ENCODE measurements around the gene PALD1. TPM values are rescaled to one million over a fixed set of nuclear protein-coding genes. Genes with fewer than 3 reads are reported as not detected.

Gene PALD1
- total and polyA plus RNA-seq, 2 of the 4 experiments (the other 2 are of a cell fraction), result 0.12 to 0.18 TPM

DNA sequence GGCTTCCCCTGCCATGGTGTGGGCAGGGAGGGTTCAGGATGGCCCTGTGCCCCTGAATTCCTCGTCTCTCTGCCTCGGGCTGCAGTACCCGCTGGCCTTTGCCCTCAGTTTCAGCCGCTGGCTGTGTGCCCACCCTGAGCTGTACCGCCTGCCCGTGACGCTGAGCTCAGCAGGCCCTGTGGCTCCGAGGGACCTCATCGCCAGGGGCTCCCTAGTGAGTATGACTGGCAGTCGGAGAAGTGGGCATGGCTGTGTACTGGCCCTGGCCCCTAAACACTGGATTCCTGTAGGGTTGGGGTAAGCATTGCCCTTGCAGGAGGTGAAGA, 59.6 kb downstream of the PALD1 start:
- Histone ChIP-seq H4K8ac (ENCODE audit: low read depth in 2 of 2, low read length in 2 of 2) (no peak overlapping the region), H3K27me3 (ENCODE audit: control insufficient read depth, insufficient read depth, low read length) (peaks cover 28% of the 10 kb centered on the region), H4K5ac (ENCODE audit: low read depth, low read length) (no peak overlapping the region), H3K4me1 (ENCODE audit: control insufficient read depth, insufficient read depth, low read length) (no peaks in the 10 kb centered on the region), H2AK5ac (ENCODE audit: low read depth, low read length) (no peak overlapping the region), H3K4ac (ENCODE audit: low read depth, low read length) (no peak overlapping the region), H3K9ac (ENCODE audit: low read depth, low read length) (no peak overlapping the region), H2AFZ (replicated peaks; ENCODE audit: low read length, poor library complexity) (no peak overlapping the region), H3K27ac (ENCODE audit: insufficient read depth, low read length) (no peak overlapping the region), H4K91ac (ENCODE audit: insufficient read depth, low read depth, low read length) (no peak overlapping the region), H2BK15ac (ENCODE audit: low read depth, low read length) (no peak overlapping the region), H3K36me3 (ENCODE audit: control insufficient read depth, insufficient read depth, low read length) (no peaks in the 10 kb centered on the region), H3K9me1 (ENCODE audit: insufficient read depth, low read length) (no peaks in the 10 kb centered on the region), H3K9me3 (ENCODE audit: control insufficient read depth, insufficient read depth, low read length) (no peaks in the 10 kb centered on the region), H3K14ac (replicated peaks; ENCODE audit: low read depth, low read length) (no peak overlapping the region), H3K56ac (ENCODE audit: extremely low read depth, insufficient read depth, low read length) (no peak overlapping the region), H3K4me2 (ENCODE audit: low read depth, low read length) (no peak overlapping the region), H3K79me1 (ENCODE audit: low read depth in 1 of 2, low read length in 2 of 2) (no peaks in the 10 kb centered on the region), H2BK20ac (ENCODE audit: low read depth, low read length) (no peak overlapping the region), H2AK9ac (replicated peaks; ENCODE audit: low read depth, low read length, poor library complexity) (no peak overlapping the region), H4K20me1 (ENCODE audit: insufficient read depth, low read length) (no peaks in the 10 kb centered on the region), H2BK120ac (ENCODE audit: low read depth, low read length) (no peak overlapping the region), H3K4me3 (ENCODE audit: insufficient read depth, low read depth, low read length) (no peak overlapping the region), H3K18ac (ENCODE audit: low read depth, low read length) (no peak overlapping the region), H2BK5ac (ENCODE audit: low read depth, low read length, poor library complexity, severe bottlenecking) (no peak overlapping the region), H3K23ac (ENCODE audit: low read depth, low read length) (no peak overlapping the region)
- WGBS, 2 experiments (ENCODE audit: extremely low coverage in 2 of 2, insufficient read length in 1 of 2), result 78% methylated on average over 8 of the region's 10 CpGs; no CpG with 5 or more reads in 1 of the 2 experiments
- in situ Hi-C loops (cut with MboI; ENCODE audit: low sequenced_read_pairs), result loop anchor here (5.0 kb wide), 1 partner anchor 76 kb away; no protein-coding TSS in a partner anchor
- ChIA-PET CTCF (no interaction called here), POLR2A (ENCODE audit: unreplicated experiment) (no interaction called here)
- intact Hi-C loops (cut with micrococcal nuclease), result no loop called here
- no peak for TF ChIP-seq RCOR1 (IDR thresholded peaks at IDR 0.05; ENCODE audit: insufficient replicate concordance, low read length)
- TF ChIP-seq CHD1 (IDR thresholded peaks at IDR 0.05; ENCODE audit: low read depth, low read length), result no peak
- no peak for TF ChIP-seq ELK1 (IDR thresholded peaks at IDR 0.05; ENCODE audit: borderline replicate concordance, low read depth, low read length)
- TF ChIP-seq SMC3 (IDR thresholded peaks at IDR 0.05; ENCODE audit: low read depth, low read length), result no peak
- TF ChIP-seq USF2 (IDR thresholded peaks at IDR 0.05; ENCODE audit: low read depth, low read length), result no peak
- TF ChIP-seq MAZ (IDR thresholded peaks at IDR 0.05; ENCODE audit: borderline replicate concordance, low read depth, low read length), result no peak
- TF ChIP-seq CEBPB (IDR thresholded peaks at IDR 0.05; ENCODE audit: low read depth, low read length), result no peak
- no peak for TF ChIP-seq RAD21 (IDR thresholded peaks at IDR 0.05; ENCODE audit: low read length)
- TF ChIP-seq FOS (IDR thresholded peaks at IDR 0.05; ENCODE audit: low read depth, low read length), result no peak
- TF ChIP-seq CTCF (conservative IDR thresholded peaks at IDR 0.05; ENCODE audit: low read depth, low read length), result no peak
- no peak for TF ChIP-seq POLR2A (IDR thresholded peaks at IDR 0.05; ENCODE audit: low read depth, low read length)
- no peak for TF ChIP-seq RFX5 (IDR thresholded peaks at IDR 0.05; ENCODE audit: low read depth, low read length)
- no peak for TF ChIP-seq BHLHE40 (IDR thresholded peaks at IDR 0.05; ENCODE audit: low read depth, low read length)
- no peak for TF ChIP-seq MAFK (IDR thresholded peaks at IDR 0.05; ENCODE audit: low read depth, low read length)
- no peak for TF ChIP-seq NFE2L2 (IDR thresholded peaks at IDR 0.05; ENCODE audit: low read depth, low read length)
- TF ChIP-seq MXI1 (IDR thresholded peaks at IDR 0.05; ENCODE audit: borderline replicate concordance, low read depth, low read length), result no peak
- dilution Hi-C loops (cut with HindIII; ENCODE audit: low sequenced_read_pairs, unreplicated experiment), result no loop called here
- BruUV-seq (replicated peaks), result no TSS peak
- DNase-seq (no peak), ATAC-seq (ENCODE audit: low read depth) (no peak)

Measured in IMR-90 (cell line).